Activated CD4-positive, alpha-beta T cell treated with anti-CD3 and anti-CD28 coated beads, Interleukin-2, amount 50 U/mL, for 16 hours (primary cell): ENCODE measurements around the gene YIPF2.

Experiments used
- DNase-seq: peaks from one replicate; pipeline ENCODE4 v3.0.0-alpha.2; 2020

Gene YIPF2

DNA sequence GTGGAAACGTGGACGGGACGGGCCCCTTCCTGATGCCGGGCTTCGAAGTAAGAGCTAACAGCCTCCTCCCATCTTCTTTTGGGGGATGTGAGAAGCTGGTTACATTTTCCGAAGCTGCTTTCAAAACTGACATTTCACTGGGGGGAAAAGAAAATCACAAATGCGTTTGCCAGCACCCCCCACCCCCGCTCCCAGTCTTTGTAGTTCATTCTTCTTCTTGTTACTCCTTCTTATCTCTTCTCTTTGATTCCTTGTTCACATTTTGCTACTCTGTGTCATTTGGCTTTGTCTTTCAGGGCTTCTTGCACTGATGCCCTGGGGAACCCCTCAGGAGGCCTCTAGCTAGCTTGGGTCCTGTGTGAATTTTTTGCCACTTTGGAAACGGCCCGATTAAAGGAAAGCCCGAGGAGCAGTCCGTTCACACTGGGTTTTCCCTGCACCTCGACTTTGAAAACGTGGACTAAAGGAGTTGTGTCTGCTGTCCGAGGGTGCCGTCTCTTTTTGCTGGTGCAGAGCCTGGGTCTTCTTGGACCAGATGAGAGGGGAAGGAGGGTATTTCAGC lies 55.8 kb downstream of the YIPF2 start:
- DNase-seq, result no peak
